OCI-LY7 (cell line): ENCODE results near the gene CCDC32. TPM values are rescaled to one million over a fixed set of nuclear protein-coding genes. Genes with fewer than 3 reads are reported as not detected.

ENCODE experiments used
- BruUV-seq: library from RNA; stranded (reverse); fragments of 400-500 nt; replicated peaks from 2 replicates; lab custom pipeline; 2021; lab: Mats Ljungman, UMichigan
- CTCF ChIA-PET: fragments of 300-600 bp; sonication (Branson Sonifier 250); formaldehyde crosslinking; loops from one replicate; lab custom pipeline; 2022; ENCODE audit warnings: antibody characterized with exemption; ENCODE audit not compliant: unreplicated experiment; lab: Charles Lee
- POLR2A ChIA-PET: fragments of 300-600 bp; sonication (Branson Sonifier 250); formaldehyde crosslinking; loops from one replicate; lab custom pipeline; 2022; ENCODE audit warnings: antibody characterized with exemption; lab: Charles Lee
- DNase-seq: peaks from one replicate; pipeline ENCODE4 v3.0.0-alpha.2; 2015; ENCODE audit warnings: low spot score
- H2AFZ ChIP-seq: fragments of 200-600 bp; sonication (generic), shearing (Covaris generic); 2 replicates; pipeline ENCODE4 v1.6.1; 2014; ENCODE audit warnings: mild to moderate bottlenecking, antibody characterized with exemption, low read length, moderate library complexity
- H3K27ac ChIP-seq: fragments of 200-600 bp; sonication (generic); 2 replicates; pipeline ENCODE4 v1.5.1; 2014; ENCODE audit warnings: mixed run types, low read depth, mild to moderate bottlenecking, moderate library complexity, low read length, inconsistent platforms; ENCODE audit not compliant: poor library complexity, severe bottlenecking
- H3K36me3 ChIP-seq: fragments of 200-600 bp; sonication (generic); 2 replicates; pipeline ENCODE4 v1.6.1; 2014; ENCODE audit warnings: mild to moderate bottlenecking, antibody characterized with exemption, low read length, moderate library complexity, mixed read lengths; ENCODE audit not compliant: insufficient read depth
- H3K4me1 ChIP-seq: fragments of 200-600 bp; sonication (generic); 2 replicates; pipeline ENCODE4 v1.5.1; 2014; ENCODE audit warnings: mild to moderate bottlenecking, low read length; ENCODE audit not compliant: insufficient read depth, poor library complexity, severe bottlenecking
- H3K4me2 ChIP-seq: fragments of 200-600 bp; sonication (generic); 2 replicates; pipeline ENCODE4 v1.6.1; 2014; ENCODE audit warnings: mild to moderate bottlenecking, low read length
- H3K4me3 ChIP-seq: fragments of 200-600 bp; sonication (generic); 2 replicates; pipeline ENCODE4 v1.5.1; 2014; ENCODE audit warnings: mild to moderate bottlenecking, low read depth, low read length; ENCODE audit not compliant: poor library complexity, severe bottlenecking
- H3K79me2 ChIP-seq: fragments of 200-600 bp; sonication (generic); 2 replicates; pipeline ENCODE4 v1.6.1; 2016; ENCODE audit warnings: low read depth, mild to moderate bottlenecking, low read length, moderate library complexity, mixed read lengths; ENCODE audit not compliant: insufficient read depth
- H3K9me2 ChIP-seq: fragments of 200-600 bp; sonication (generic); 2 replicates; pipeline ENCODE4 v1.6.1; 2016; ENCODE audit warnings: mild to moderate bottlenecking, low read length, mixed read lengths; ENCODE audit not compliant: insufficient read depth
- H3K9me3 ChIP-seq: fragments of 200-600 bp; sonication (generic); 2 replicates; pipeline ENCODE4 v1.6.1; 2014; ENCODE audit warnings: mild to moderate bottlenecking, mixed run types, low read length, mixed read lengths
- H4K20me1 ChIP-seq: fragments of 200-600 bp; sonication (generic); 2 replicates; pipeline ENCODE4 v1.6.1; 2014; ENCODE audit warnings: mild to moderate bottlenecking, antibody characterized with exemption, low read length, moderate library complexity, mixed read lengths; ENCODE audit not compliant: insufficient read depth
- CTCF ChIP-seq: fragments of 200-600 bp; sonication (generic); conservative IDR thresholded peaks from 2 replicates; pipeline ENCODE4 v1.5.1; 2014; ENCODE audit warnings: mild to moderate bottlenecking, antibody characterized with exemption, low read length, moderate library complexity, mixed read lengths
- EZH2phosphoT487 ChIP-seq: fragments of 200-600 bp; sonication (generic); IDR thresholded peaks from 2 replicates; pipeline ENCODE4 v1.6.1; 2018; ENCODE audit warnings: low read depth, borderline replicate concordance, mild to moderate bottlenecking, mixed run types, antibody characterized with exemption, low read length, moderate library complexity, mixed read lengths
- intact Hi-C: fragments of 100-400 bp; cut with micrococcal nuclease; formaldehyde crosslinking; loops from one replicate; pipeline ENCODE4 v1.10.0; 2022; ENCODE audit not compliant: unreplicated experiment
- total RNA-seq, 2 experiments: library from RNA; depleted of rRNA in 1 of 2; stranded (reverse); fragments of >200 nt in 1 of 2; shearing (Covaris generic) in 1 of 2; gene quantifications; 2 replicates each; pipeline ENCODE4 v1.2.3, GENCODE V29; 2014 to 2022

Gene CCDC32
- total RNA-seq, 2 experiments from 2014 or later: 10.3 to 14.3 TPM

DNA sequence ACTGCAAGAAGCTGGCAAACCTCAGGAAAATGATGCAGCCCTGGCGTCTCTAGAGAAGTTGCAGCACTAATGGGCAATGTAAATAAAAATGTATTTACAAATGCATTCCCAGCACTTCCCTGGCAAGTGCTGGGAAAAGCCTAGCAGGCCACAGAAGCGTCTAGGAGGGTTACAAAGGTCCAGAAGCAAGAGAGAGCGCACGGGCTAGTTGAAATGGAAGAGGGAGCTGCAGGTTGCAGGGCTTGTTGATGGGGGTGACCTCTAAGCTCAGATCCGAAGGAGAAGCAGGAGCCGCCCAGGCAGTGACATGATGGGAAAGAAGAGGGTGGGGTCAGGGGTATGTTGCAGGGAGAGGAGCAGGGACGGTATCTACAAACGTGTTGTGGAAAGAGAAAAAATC is 26.5 kb upstream of the CCDC32 start:
- no peaks in the 10 kb centered on the region for H3K36me3 ChIP-seq
- peak overlapping the region; percentile 37; the same call in 1 of the 2 replicates for H2AFZ ChIP-seq
- intact Hi-C loops: loop anchor here (5.0 kb wide), 1 partner anchor 176 kb away; the partner anchor contains the start of gene C15orf62
- TF ChIP-seq EZH2phosphoT487 (no peak), CTCF (no peak)
- ChIA-PET CTCF (interaction anchor here (1.0 kb wide), 1 partner anchor 112 kb away, joined by 4 read pairs; no protein-coding TSS in a partner anchor), POLR2A (interaction anchor here (0.9 to 1.3 kb wide), 4 partner anchors 22 to 41 kb away, joined by 3 to 7 read pairs (median 4); partner anchors contain the start of genes CCDC32 and RPUSD2)
- peaks cover 20% of the 10 kb centered on the region for H3K79me2 ChIP-seq
- H3K4me1 ChIP-seq: peaks cover 39% of the 10 kb centered on the region
- no peak for DNase-seq
- peaks cover 5% of the 10 kb centered on the region; the same call in 1 of the 2 replicates for H4K20me1 ChIP-seq
- no peaks in the 10 kb centered on the region for H3K9me2 ChIP-seq
- no peak overlapping the region for H3K27ac ChIP-seq
- H3K4me3 ChIP-seq: no peak overlapping the region
- no TSS peak for BruUV-seq
- no peaks in the 10 kb centered on the region for H3K9me3 ChIP-seq
- peak overlapping the region; percentile 38; the same call in 1 of the 2 replicates for H3K4me2 ChIP-seq

- H3K9me3 ChIP-seq: no peaks in the 10 kb centered on the region
- H3K27ac ChIP-seq: no peak overlapping the region
- peaks cover 33% of the 10 kb centered on the region for H3K4me1 ChIP-seq
- POLR2A ChIA-PET: interaction anchor here (0.6 to 3.0 kb wide), 7 partner anchors 11 to 179 kb away, joined by 3 to 12 read pairs (median 3); partner anchors contain the start of genes C15orf62, CCDC32 and RPUSD2
- peaks cover 12% of the 10 kb centered on the region for H3K79me2 ChIP-seq
- TF ChIP-seq CTCF: no peak
- TF ChIP-seq EZH2phosphoT487: no peak
- H3K36me3 ChIP-seq: no peaks in the 10 kb centered on the region
- DNase-seq: no peak
- peaks cover 5% of the 10 kb centered on the region; the same call in 1 of the 2 replicates for H4K20me1 ChIP-seq
- peak overlapping the region; percentile 37 for H2AFZ ChIP-seq
- intact Hi-C loops: loop anchor here (5.0 kb wide), 1 partner anchor 177 kb away; the partner anchor contains the start of gene C15orf62
- no peak overlapping the region for H3K4me3 ChIP-seq
- H3K9me2 ChIP-seq: no peaks in the 10 kb centered on the region
- CTCF ChIA-PET: interaction anchor here (1.0 to 1.6 kb wide), 2 partner anchors 25 to 111 kb away, joined by 4 to 6 read pairs; partner anchors contain the start of gene CCDC32
- BruUV-seq: no TSS peak
- H3K4me2 ChIP-seq: peak overlapping the region; percentile 38
Observed at GRCh38 chr15:40590667-40591050, 25.8 kb upstream of the CCDC32 start.

GRCh38 chr15:40584191-40584590 is 19.3 kb upstream of the CCDC32 start:
- peaks cover under 1% of the 10 kb centered on the region for H3K4me1 ChIP-seq
- H3K79me2 ChIP-seq: no peaks in the 10 kb centered on the region
- H3K36me3 ChIP-seq: no peaks in the 10 kb centered on the region
- no peaks in the 10 kb centered on the region for H4K20me1 ChIP-seq
- no peak overlapping the region for H3K4me3 ChIP-seq
- no peak overlapping the region for H3K27ac ChIP-seq
- no peaks in the 10 kb centered on the region for H3K9me2 ChIP-seq
- TF ChIP-seq EZH2phosphoT487: no peak
- TF ChIP-seq CTCF: no peak
- intact Hi-C loops: no loop called here
- H3K4me2 ChIP-seq: no peak overlapping the region
- no peaks in the 10 kb centered on the region for H3K9me3 ChIP-seq
- CTCF ChIA-PET: no interaction called here
- no peak overlapping the region for H2AFZ ChIP-seq
- no TSS peak for BruUV-seq
- POLR2A ChIA-PET: interaction anchor here (0.7 kb wide), 1 partner anchor 105 kb away, joined by 5 read pairs; no protein-coding TSS in a partner anchor
- no peak for DNase-seq
